ENCODE results near the gene LTBP3. TPM values are rescaled to one million over a fixed set of nuclear protein-coding genes. Genes with fewer than 3 reads are reported as not detected.
A peak's percentile ranks its signal among the peaks of the same experiment; 100 is the strongest.

The LTBP3 gene
- total RNA-seq, 1 donor from 2014 or later, result 80.3 TPM

DNA sequence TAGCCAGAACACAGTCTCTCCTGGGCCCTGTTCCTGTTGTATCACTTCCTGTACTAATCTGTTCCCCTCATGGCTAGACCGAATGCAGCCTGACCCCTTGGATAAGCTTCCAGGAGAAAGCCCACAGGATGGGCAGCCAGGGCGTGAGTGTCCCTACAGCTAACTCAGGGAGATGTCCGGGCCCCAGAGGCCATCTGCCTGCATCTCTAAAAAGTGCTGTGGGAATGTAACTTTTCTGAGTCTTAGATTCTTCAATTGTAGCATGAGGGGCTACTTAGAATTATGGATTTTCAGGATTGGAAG is 67.0 kb downstream of the LTBP3 start:
- Histone ChIP-seq H3K9me3 (replicated peaks) (no peaks in the 10 kb centered on the region), H3K4me3 (peak overlapping the region; percentile 35), H3K27me3 (ENCODE audit: low read depth) (no peaks in the 10 kb centered on the region), H3K4me1 (peaks cover 97% of the 10 kb centered on the region), H3K27ac (replicated peaks) (peak overlapping the region; percentile 99), H3K36me3 (no peaks in the 10 kb centered on the region)
- intact Hi-C loops (cut with micrococcal nuclease), result no loop called here
- TF ChIP-seq CTCF (IDR thresholded peaks at IDR 0.05; ENCODE audit: borderline replicate concordance), result no peak
- DNase-seq, result peak; percentile 17

DNA sequence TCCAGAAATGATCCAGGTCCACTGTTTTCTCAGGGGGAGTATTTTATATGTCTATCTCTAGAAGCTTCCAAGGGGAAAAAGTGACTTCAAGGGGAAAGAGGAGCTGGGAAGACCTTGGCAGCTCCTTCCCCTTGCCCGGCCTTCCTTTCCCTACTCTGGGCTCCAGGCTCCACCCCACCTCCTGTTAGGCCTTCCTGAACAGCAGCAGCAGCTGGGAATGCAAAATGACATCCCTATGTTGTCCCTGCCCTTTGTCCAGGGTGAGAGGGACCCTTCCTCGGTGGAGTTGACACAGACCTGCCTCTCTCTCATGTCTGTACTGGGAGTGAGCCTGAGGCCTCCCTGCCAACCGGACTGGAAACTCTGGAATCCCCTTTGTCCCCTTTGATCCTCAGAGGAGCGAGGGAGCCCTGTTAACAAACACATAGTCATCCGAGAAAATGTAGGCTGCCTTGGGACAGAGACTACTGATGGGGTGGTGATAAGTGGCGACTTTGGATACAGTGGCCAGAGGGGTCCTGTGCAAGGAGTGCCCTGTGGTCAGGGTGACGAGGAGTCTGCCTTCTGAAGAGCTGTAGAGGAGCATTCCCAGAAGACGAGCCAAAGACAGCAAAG is 68.3 kb downstream of the LTBP3 start:
- H3K4me3 ChIP-seq, result peak overlapping the region; percentile 42
- intact Hi-C loops (cut with micrococcal nuclease), result no loop called here
- peaks cover 97% of the 10 kb centered on the region for H3K4me1 ChIP-seq
- no peaks in the 10 kb centered on the region for H3K36me3 ChIP-seq
- no peak for DNase-seq
- H3K27ac ChIP-seq (replicated peaks), result peak overlapping the region; percentile 99
- no peak for TF ChIP-seq CTCF (IDR thresholded peaks at IDR 0.05; ENCODE audit: borderline replicate concordance)
- no peaks in the 10 kb centered on the region for H3K9me3 ChIP-seq (replicated peaks)
- H3K27me3 ChIP-seq (ENCODE audit: low read depth), result no peaks in the 10 kb centered on the region

GRCh38 chr11:65489035-65489705 is 69.0 kb downstream of the LTBP3 start:
- H3K27ac ChIP-seq (replicated peaks), result peak overlapping the region; percentile 99
- peak; percentile 73 for DNase-seq
- no peaks in the 10 kb centered on the region for H3K9me3 ChIP-seq (replicated peaks)
- peaks cover 92% of the 10 kb centered on the region for H3K4me1 ChIP-seq
- peak overlapping the region; percentile 42 for H3K4me3 ChIP-seq
- H3K36me3 ChIP-seq, result no peaks in the 10 kb centered on the region
- TF ChIP-seq CTCF (IDR thresholded peaks at IDR 0.05; ENCODE audit: borderline replicate concordance), result no peak
- intact Hi-C loops (cut with micrococcal nuclease), result no loop called here
- no peaks in the 10 kb centered on the region for H3K27me3 ChIP-seq (ENCODE audit: low read depth)

Other genes starting within 250 kb of the LTBP3 start
- 11.3 TPM for gene CDC42EP2, start 243.5 kb downstream of the LTBP3 start, total RNA-seq
- 40.6 TPM for gene DPF2, start 224.5 kb downstream of the LTBP3 start, total RNA-seq
- gene TIGD3, start 203.6 kb downstream of the LTBP3 start, total RNA-seq, result 0.44 TPM
- 5.0 TPM for gene SLC25A45, start 175.7 kb downstream of the LTBP3 start, total RNA-seq
- gene FRMD8, start 171.7 kb downstream of the LTBP3 start, total RNA-seq, result 8.4 TPM
- 405 TPM for gene NEAT1, start 135.6 kb downstream of the LTBP3 start, total RNA-seq
- gene MALAT1, start 59.3 kb downstream of the LTBP3 start, total RNA-seq, result 6,576 TPM
- gene SCYL1, start 33.3 kb downstream of the LTBP3 start, total RNA-seq, result 60.2 TPM
- 21.1 TPM for gene ZNRD2, start 12.1 kb upstream of the LTBP3 start, total RNA-seq
- 40.9 TPM for gene FAM89B, start 14.2 kb upstream of the LTBP3 start, total RNA-seq
- 69.5 TPM for gene EHBP1L1, start 17.7 kb upstream of the LTBP3 start, total RNA-seq
- gene KCNK7, start 37.4 kb upstream of the LTBP3 start, total RNA-seq, result 0.85 TPM
- 32.4 TPM for gene MAP3K11, start 55.9 kb upstream of the LTBP3 start, total RNA-seq
- gene PCNX3, start 57.4 kb upstream of the LTBP3 start, total RNA-seq, result 11.9 TPM
- 21.0 TPM for gene SIPA1, start 79.7 kb upstream of the LTBP3 start, total RNA-seq
- 33.8 TPM for gene RELA, start 104.6 kb upstream of the LTBP3 start, total RNA-seq
- 47.0 TPM for gene KAT5, start 153.9 kb upstream of the LTBP3 start, total RNA-seq
- 39.7 TPM for gene RNASEH2C, start 162.4 kb upstream of the LTBP3 start, total RNA-seq
- gene AP5B1, start 222.6 kb upstream of the LTBP3 start, total RNA-seq, result 5.4 TPM
- not detected for gene OVOL1, start 228.7 kb upstream of the LTBP3 start, total RNA-seq